Myocyte (in vitro differentiated cells): Measurements from ENCODE around the gene VTI1A. TPM values are rescaled to one million over a fixed set of nuclear protein-coding genes. Genes with fewer than 3 reads are reported as not detected.

Source experiments
- DNase-seq: peaks from one replicate; pipeline ENCODE4 v3.0.0-alpha.2; 2012; ENCODE audit warnings: low read depth
- total RNA-seq: library from RNA; depleted of rRNA; stranded (reverse); fragments of >200 nt; gene quantifications from 2 replicates; pipeline ENCODE4 v1.2.3, GENCODE V29; 2014

The VTI1A gene
- total RNA-seq, 1 donor from 2014 or later = 35.3 TPM

- no peak for DNase-seq
Measured at GRCh38 chr10:112675560-112676083, 228.6 kb downstream of the VTI1A start.

DNA sequence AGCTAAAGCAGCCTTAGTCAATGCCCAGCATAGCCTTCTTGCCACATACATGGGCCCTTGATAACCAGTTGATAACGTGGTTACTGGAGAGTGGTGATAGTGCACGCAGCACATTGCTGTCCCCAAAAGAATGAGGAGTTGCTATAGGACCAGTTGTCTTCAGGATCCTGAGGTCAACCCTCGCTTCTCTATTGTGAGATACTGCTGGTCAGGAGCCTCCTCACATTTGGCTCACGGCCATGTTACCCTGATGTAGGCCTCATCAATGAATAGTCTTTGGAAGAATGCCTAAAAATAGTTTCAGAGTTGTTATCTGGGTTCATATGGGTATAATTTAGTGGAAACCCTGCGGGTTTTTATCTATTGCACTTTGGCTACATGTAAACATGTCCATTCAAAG lies 230.7 kb downstream of the VTI1A start:
- no peak for DNase-seq

DNA sequence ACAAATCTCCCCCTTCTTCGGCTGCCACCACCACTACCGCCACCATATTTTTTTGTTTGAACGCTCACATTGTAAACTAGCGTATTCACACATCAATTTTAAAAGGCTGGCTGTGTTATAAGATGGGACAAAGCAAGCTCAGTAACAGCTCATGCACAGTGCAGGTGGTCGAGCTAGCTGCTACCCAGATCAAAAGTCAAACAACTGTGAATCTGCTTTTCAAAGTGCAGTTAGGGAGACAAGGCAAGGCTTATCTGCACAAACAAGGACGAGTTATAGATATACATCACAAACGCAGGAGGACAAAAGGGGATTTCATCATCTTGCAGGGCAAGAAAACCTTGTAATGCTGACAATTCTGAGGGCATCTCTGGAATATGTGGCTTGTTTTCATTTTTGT lies 231.6 kb downstream of the VTI1A start:
- DNase-seq = no peak

- no peak for DNase-seq
Measured at GRCh38 chr10:112678987-112679386, 232.0 kb downstream of the VTI1A start.

GRCh38 chr10:112679392-112679791 lies 232.4 kb downstream of the VTI1A start:
- DNase-seq = no peak

- no peak for DNase-seq
Measured at GRCh38 chr10:112680586-112680985, 233.6 kb downstream of the VTI1A start.

GRCh38 chr10:112687647-112688046 lies 240.6 kb downstream of the VTI1A start:
- DNase-seq = no peak

- peak; percentile 5 for DNase-seq
Measured at GRCh38 chr10:112689327-112690072, 242.5 kb downstream of the VTI1A start.

GRCh38 chr10:112695539-112695938 lies 248.5 kb downstream of the VTI1A start:
- DNase-seq = no peak

DNA sequence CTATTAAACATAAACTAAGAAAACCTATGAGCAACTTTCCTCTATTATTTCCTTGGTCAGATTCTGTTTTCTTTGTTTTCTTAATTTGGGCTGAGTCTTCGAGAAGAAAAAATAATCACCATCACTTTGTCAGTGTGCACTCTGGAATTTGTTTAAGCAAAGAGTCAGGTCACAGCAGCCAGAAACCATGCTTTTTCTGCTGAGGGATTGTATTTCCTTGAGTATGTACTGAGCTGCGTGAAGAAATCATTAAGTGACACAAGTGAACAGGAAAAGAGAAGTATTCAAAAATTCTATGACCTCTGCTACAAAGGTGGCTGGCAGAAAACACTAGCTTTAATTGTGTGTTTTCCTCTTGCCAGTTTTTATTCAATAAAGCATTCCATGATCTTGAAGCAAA lies 249.6 kb downstream of the VTI1A start:
- DNase-seq = no peak

DNA sequence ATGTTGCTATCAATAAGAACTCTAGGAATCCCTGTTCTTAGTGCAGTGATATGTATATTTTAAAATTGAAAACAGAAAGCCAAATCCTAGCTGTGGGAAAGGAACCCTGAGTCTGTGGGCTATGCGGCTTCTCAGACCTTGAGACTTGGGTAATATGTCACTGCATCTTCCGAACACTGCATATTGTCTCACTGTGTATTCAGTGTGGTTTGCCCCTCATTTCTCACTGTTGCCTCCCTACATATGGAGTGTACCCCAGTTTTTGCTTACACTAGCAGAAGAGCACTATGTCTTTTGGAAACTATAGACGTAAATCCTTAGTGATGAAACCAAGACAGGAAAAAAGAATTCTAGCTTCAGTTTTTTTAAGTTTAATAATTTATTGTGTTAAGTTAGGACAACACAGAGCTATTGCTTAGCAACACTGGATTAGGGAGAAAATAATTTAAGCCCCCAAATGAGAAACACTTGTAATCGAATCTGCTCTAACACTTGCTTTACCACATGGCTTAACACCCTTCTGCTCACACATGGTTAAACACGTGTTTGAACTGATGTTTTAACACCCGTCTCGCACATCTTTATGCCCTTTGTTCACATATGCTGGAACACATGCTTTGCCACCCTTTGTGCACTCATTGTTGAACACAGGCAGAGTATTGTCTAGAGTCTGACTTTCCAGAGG lies 251.3 kb downstream of the VTI1A start:
- no peak for DNase-seq

DNA sequence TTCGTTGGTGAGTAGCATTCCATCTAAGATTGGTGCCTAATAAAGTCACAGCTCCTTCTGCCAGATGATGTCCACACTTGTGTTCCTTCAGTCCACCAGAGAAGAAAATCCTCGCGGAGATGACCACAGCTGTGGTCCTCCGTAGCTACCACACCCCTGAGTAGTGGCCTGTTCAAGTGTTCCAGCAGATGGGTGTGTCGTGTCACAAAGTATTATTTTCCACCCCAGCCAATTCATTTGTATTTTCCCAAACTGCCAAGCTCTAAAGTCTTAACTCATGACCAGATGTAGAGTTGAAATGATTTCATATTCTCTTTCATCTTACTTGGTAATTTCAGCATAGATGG lies 251.8 kb downstream of the VTI1A start:
- peak; percentile 7 for DNase-seq

- no peak for DNase-seq
Measured at GRCh38 chr10:112700215-112700671, 253.2 kb downstream of the VTI1A start.

DNA sequence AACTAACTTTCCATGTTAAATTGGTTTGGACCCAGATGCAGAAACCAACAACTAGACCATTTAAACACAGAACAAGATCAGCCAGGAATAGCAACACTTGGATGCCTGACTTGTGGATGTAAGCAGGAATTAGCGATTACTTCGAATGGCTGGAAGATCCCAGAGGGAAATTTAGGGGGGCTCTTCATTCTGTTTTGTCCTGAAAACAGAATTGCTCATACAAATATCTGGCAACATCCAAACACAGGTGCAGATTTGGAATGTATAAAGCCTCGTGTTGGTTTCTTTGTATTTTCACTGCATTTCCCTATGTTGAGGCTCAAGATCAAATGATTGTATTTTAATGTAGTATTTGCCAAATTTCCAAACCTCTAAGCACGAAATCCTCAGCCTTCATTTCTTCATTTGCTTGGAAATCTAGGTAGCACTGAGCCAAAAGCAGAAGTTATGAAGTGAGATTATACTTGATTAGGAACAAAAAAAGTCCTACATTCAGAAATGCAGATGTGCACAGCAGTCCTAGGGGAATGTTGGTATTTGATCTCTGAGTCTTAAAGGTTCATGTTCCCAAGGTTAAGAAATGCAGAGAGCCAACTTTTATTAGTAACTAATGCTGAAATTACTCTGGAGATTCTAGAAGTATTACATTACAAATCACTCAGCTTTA lies 254.3 kb downstream of the VTI1A start:
- DNase-seq = no peak

DNA sequence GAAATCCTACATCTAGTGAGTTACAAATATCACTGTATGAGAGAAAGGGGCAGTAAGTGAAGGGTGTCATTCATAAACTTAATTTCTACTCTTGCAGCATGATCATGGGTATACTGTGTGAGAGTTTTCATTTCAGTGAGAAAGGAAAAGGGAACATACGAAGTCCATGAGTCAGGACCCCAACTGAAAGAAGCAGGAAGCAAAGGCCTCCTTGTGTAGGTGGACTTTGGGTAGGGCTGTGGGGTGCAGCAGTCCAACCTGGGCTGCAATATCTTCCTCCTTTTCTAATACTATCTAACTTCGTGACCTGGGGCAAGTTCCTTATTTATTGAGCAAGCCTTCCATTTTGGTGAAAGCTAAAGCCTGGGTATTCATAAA lies 254.9 kb downstream of the VTI1A start:
- DNase-seq = no peak

DNA sequence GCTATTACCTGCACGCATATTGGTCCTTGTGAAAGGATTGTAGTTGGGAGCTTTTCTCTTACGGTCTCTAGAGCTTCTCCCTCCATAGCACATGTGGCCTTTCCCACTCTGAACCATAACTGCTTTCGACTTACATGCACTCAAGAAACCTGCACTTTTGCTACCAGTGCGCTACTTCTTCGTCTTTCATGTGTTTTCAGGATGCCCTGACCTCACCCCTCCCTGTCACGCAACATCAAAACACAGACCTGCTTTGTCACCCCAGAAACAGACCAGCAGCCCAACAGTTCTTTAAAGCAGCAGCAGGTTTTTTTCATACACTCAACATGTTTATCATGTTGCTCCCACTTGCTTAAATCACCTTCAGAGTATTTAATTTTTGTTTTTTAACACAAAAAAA lies 259.6 kb downstream of the VTI1A start:
- no peak for DNase-seq

GRCh38 chr10:112708461-112708860 lies 261.4 kb downstream of the VTI1A start:
- DNase-seq = no peak

GRCh38 chr10:112710528-112710927 lies 263.5 kb downstream of the VTI1A start:
- DNase-seq = no peak

DNA sequence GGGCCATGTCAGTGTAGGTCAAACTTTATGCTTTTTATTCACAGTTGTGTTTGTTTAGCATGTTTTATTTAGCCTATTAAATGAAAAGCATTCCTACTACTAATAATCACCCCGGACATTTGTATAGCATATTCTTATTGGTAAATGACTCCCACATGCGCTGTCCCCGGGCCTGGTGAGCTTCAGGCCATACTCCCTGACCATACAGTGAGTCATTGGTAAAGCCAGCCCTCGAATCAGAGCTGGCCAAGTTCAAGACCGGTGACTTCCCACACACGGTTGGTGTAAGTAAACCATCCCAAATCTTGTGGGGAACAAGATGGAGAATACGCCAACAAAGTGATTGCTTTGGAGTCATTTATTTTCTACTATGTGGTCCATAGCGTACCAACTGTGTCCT lies 264.4 kb downstream of the VTI1A start:
- DNase-seq = no peak

- DNase-seq = no peak
Measured at GRCh38 chr10:112712536-112712935, 265.5 kb downstream of the VTI1A start.

- peak; percentile 35 for DNase-seq
Measured at GRCh38 chr10:112713411-112713810, 266.4 kb downstream of the VTI1A start.

GRCh38 chr10:112715581-112715980 lies 268.6 kb downstream of the VTI1A start:
- DNase-seq = no peak
